Ectodermal cell (in vitro differentiated cells): ENCODE results near the gene CMTM6.

Source experiments
- H3K27ac ChIP-seq: 2 replicates; pipeline ENCODE4 v1.7.0; 2013; ENCODE audit warnings: mild to moderate bottlenecking, low read depth, low read length; ENCODE audit not compliant: insufficient read depth, poor library complexity, severe bottlenecking
- H3K27me3 ChIP-seq: 2 replicates; pipeline ENCODE4 v1.7.0; 2013; ENCODE audit warnings: mild to moderate bottlenecking, low read length; ENCODE audit not compliant: insufficient read depth, control insufficient read depth, poor library complexity, severe bottlenecking
- H3K36me3 ChIP-seq: one replicate; pipeline ENCODE4 v1.7.0; 2013; ENCODE audit warnings: low read length; ENCODE audit not compliant: control insufficient read depth, insufficient read depth
- H3K4me1 ChIP-seq: one replicate; pipeline ENCODE4 v1.7.0; 2013; ENCODE audit warnings: low read length; ENCODE audit not compliant: control insufficient read depth, insufficient read depth
- H3K4me3 ChIP-seq: 2 replicates; pipeline ENCODE4 v1.7.0; 2013; ENCODE audit warnings: low read depth, low read length, control low read depth; ENCODE audit not compliant: insufficient read depth
- H3K9me3 ChIP-seq: 2 replicates; pipeline ENCODE4 v1.7.0; 2013; ENCODE audit warnings: mild to moderate bottlenecking, low read length, moderate library complexity; ENCODE audit not compliant: control insufficient read depth
- WGBS, 2 experiments: methylation state at CpG; one replicate each; pipeline ENCODE4 v1.1.7; 2013; ENCODE audit warnings: missing lambda C conversion rate in 2 of 2; 5-methylcytosine and 5-hydroxymethylcytosine counted together

CMTM6 gene

DNA sequence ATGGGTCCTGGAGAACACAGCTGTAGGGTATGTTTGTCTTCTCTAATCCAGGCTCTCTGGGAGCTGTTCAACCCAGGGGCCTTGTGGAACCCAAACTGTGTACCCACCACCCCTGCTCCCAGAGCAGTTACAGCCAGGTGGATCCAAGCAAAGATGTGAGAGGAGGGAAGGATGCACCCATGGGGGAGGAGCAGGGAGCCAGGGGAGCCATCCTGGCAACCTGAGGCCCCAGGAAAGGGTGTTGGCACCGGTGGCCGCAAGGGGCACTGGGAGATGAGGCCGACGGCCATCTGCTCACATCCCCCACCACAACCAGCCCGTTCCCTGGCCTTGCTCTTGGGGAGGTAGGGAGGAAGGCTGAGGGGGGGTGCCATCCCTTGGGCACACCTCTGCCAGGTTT is 43.2 kb downstream of the CMTM6 start:
- Histone ChIP-seq H3K36me3 (no peaks in the 10 kb centered on the region), H3K9me3 (no peaks in the 10 kb centered on the region), H3K4me1 (peaks cover 23% of the 10 kb centered on the region), H3K27ac (no peak overlapping the region), H3K27me3 (no peaks in the 10 kb centered on the region), H3K4me3 (no peak overlapping the region)
- WGBS, 2 experiments = 85 to 100% methylated on average over 2 to 5 of the region's 5 CpGs

DNA sequence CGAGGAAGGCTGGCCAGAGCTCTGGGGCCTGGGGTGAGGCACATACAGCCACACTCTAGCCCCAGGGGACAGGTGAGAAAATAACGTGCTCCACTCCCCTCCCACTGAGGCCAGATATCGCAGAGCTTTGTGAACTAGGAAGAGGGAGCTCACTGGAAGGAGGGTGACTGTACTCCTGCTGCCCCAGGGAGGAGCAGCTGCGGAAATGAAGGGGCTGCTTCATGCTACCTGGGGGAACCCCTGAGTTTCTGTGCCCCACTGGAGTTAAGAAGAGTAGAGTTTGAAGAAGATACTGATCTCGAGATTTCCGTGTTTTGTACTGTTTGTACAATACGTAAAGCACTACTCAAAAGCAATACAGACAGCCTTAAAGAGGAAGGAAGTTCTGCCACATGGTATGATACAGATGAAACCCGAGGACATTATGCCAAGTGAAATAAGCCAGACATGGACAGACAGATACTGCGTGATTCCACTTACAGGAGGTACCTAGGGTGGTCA is 44.6 kb downstream of the CMTM6 start:
- peaks cover 23% of the 10 kb centered on the region for H3K4me1 ChIP-seq
- no peak overlapping the region for H3K4me3 ChIP-seq
- no peak overlapping the region for H3K27ac ChIP-seq
- no peaks in the 10 kb centered on the region for H3K27me3 ChIP-seq
- WGBS, 2 experiments = 88 to 91% methylated on average over 9 of the region's 9 CpGs
- no peaks in the 10 kb centered on the region for H3K36me3 ChIP-seq
- H3K9me3 ChIP-seq = no peaks in the 10 kb centered on the region

DNA sequence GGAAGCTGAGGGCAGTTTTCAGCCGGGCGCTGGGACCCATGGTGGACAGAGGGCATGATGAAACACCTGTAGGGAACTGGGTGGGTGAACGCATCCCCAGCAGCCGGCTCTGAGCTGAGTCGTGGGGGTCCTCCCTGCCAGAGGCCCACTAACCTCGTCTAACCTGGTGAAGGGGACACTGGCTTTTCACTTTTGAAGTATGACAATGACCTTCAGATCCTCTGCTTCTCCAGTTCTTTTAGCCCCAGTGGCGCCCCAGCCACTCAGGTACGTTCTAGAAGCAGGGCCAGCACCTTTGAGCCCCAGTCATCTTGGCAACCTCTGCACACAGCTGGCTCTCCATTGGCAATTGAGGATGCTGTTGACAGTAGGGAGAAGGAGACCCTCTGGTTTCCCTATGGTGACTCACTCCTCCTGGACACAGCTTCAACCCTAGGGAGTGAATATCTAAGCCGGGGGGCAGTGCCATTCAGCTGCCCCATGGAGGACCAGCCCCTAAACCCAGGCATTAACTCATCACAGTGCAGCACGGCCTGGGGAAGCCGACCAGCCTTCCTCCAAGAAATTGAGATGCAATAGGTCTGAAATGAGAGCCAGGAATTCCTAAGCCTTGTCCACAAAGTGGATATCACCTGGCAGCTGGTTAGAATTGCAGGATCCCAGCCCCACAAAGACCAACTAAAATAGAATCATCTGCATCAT is 46.1 kb downstream of the CMTM6 start:
- no peaks in the 10 kb centered on the region for H3K9me3 ChIP-seq
- WGBS, 2 experiments = 84 to 86% methylated on average over 11 of the region's 11 CpGs
- no peaks in the 10 kb centered on the region for H3K27me3 ChIP-seq
- H3K36me3 ChIP-seq = no peaks in the 10 kb centered on the region
- no peak overlapping the region for H3K4me3 ChIP-seq
- no peak overlapping the region for H3K27ac ChIP-seq
- H3K4me1 ChIP-seq = peaks cover 23% of the 10 kb centered on the region

DNA sequence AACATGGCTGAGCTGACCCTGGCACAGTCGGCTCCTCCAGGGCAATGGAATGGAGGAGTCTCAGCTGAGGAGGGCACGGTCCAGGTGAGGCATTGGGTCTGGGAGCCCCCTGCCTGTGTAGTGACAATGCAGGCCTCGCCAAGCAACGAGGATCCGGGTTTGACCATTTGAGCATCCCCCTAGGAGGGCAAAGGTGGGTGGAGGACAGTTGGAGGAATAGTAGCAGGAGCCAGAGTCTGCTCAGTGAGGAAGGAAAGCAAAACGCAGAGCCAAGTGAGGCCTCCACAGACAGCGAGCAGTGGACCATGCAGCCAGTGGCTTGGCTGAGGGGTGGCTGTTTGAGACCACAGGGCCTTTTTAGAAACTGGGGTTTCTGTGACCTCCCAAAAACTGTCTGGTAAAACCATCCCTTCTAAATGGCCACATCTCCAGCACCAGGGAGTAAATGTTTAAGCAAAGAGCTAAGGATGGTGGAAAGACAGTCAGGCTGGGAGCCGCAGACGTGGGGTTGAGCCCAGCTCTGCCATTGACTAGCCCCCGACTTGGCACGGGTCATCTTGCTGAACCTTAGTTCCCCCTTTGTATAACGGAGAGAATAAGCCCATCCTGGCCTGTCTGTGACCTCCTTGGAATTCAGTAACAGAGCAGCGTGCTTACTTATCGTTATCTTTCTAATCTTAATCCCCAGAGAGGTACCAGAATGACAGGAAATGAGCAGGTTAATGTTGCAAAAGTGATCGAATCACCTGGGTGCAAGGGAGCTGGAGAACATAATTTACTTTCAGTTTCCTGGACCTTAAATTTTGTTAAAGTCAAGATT is 46.8 kb downstream of the CMTM6 start:
- Histone ChIP-seq H3K27me3 (no peaks in the 10 kb centered on the region), H3K4me1 (peaks cover 17% of the 10 kb centered on the region), H3K4me3 (no peak overlapping the region), H3K27ac (no peak overlapping the region), H3K36me3 (no peaks in the 10 kb centered on the region), H3K9me3 (no peaks in the 10 kb centered on the region)
- 86 to 88% methylated on average over 15 of the region's 15 CpGs for WGBS, 2 experiments

DNA sequence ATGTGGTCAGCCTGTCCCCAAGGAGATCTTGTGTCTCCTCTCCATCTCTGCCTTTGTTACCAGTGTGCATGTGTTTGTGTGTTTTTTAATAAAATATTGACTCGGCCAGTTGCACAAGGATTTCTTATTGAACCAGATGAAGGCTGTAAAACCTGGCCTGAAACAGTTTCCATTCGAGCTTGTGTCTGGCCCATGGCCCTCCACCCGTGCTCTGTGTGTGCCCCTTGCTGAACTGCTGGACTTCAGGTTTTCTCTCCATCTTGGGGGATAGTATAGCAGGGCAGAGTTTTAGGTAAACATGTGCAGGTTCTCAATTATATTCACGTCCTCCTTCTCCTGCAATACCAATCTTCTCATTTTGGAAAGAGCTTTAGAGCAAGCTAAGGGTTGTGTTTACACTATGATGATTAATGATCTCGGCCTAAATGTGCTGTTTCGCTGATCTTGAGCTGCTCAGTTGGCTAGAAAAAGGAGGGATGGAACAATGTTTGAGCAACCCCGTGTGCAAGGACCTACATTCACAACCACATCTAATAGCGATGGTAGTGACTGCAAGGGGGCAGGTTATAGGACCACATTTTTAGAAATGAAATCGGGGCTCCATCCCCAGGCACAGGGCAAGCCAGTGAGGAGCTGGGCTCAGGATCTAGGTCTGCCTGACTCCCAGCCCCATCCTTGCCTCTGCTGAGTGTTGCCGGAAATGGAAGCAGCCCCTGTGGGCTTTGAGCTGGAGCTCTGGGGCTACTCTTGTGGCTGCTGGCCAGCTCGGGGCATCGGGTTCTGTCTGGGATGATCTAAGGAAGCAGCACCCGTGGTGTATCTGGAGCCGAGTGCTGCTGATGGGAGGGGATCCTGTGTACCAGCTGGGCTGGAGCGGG is 47.7 kb downstream of the CMTM6 start:
- H3K27me3 ChIP-seq = no peaks in the 10 kb centered on the region
- H3K4me1 ChIP-seq = peaks cover 8% of the 10 kb centered on the region
- no peaks in the 10 kb centered on the region for H3K9me3 ChIP-seq
- 93 to 94% methylated on average over 14 to 15 of the region's 15 CpGs for WGBS, 2 experiments
- no peak overlapping the region for H3K27ac ChIP-seq
- H3K36me3 ChIP-seq = no peaks in the 10 kb centered on the region
- H3K4me3 ChIP-seq = no peak overlapping the region

DNA sequence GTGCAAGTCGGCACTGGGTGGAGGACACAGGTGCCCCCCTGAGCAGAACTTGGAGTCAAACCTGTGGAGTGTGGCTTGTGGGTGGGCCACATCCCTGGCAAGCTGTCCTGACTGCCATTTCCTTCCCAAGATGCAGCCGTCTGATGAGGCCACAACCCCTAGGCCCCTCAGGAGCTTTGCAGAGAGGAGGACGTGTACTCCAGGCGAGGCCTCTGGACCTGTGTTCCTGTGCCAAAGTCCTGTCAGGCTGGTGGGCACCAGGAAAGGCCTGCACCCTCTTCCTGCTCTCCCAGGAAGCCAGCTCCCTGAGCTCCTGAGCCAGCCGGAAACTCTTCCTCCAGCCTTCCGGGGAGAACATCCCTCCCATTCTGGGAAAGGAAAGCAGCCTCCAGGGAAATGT is 48.5 kb downstream of the CMTM6 start:
- H3K27ac ChIP-seq = no peak overlapping the region
- H3K36me3 ChIP-seq = no peaks in the 10 kb centered on the region
- no peaks in the 10 kb centered on the region for H3K9me3 ChIP-seq
- H3K4me1 ChIP-seq = no peaks in the 10 kb centered on the region
- H3K27me3 ChIP-seq = no peaks in the 10 kb centered on the region
- no peak overlapping the region for H3K4me3 ChIP-seq
- WGBS, 2 experiments = 94% methylated on average over 6 of the region's 6 CpGs

DNA sequence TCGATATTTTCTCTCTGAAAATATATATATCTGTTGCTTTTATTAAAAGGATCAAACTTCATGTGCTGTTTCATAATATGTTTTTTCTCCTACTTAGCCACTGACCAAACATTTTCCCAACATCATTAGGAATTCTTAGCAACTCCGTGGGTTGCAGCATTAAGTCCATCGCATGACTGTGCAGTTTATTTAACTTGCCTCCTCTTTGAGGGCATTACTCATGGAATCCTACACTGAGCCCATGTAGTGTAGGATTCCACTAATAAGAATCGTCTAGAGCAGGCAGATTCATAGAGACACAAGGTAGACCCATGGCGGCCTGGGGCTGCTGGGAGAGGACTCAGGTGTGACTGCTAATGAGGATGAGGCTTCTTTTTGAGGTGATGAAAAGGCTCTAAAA is 49.3 kb downstream of the CMTM6 start:
- H3K36me3 ChIP-seq = no peaks in the 10 kb centered on the region
- no peaks in the 10 kb centered on the region for H3K27me3 ChIP-seq
- H3K4me1 ChIP-seq = no peaks in the 10 kb centered on the region
- no peak overlapping the region for H3K4me3 ChIP-seq
- no peak overlapping the region for H3K27ac ChIP-seq
- no peaks in the 10 kb centered on the region for H3K9me3 ChIP-seq
- 94 to 97% methylated on average over 4 to 5 of the region's 5 CpGs for WGBS, 2 experiments

DNA sequence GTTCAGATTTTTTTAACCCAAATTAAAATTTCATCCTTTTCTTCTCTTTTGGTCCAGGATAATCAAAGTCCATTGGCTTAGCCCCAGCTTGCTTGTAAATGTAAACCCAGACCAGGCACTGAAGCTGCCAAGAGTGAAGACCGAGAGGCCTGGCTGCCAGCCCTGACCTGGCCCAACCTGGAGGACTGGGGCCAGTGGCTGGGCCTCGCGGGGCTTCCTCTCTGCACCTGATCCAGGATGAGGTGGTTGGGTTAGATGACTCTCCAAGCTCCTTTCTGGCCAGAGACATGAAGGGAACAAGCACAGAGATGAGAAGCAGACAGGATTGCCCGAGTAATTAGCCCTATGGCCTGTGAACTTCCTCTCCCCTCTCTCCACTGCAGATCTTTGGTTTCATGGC is 50.6 kb downstream of the CMTM6 start:
- Histone ChIP-seq H3K9me3 (no peaks in the 10 kb centered on the region), H3K27me3 (no peaks in the 10 kb centered on the region), H3K36me3 (no peaks in the 10 kb centered on the region), H3K4me3 (no peak overlapping the region), H3K4me1 (no peaks in the 10 kb centered on the region), H3K27ac (no peak overlapping the region)
- WGBS, 2 experiments = 92 to 96% methylated on average over 4 of the region's 4 CpGs

DNA sequence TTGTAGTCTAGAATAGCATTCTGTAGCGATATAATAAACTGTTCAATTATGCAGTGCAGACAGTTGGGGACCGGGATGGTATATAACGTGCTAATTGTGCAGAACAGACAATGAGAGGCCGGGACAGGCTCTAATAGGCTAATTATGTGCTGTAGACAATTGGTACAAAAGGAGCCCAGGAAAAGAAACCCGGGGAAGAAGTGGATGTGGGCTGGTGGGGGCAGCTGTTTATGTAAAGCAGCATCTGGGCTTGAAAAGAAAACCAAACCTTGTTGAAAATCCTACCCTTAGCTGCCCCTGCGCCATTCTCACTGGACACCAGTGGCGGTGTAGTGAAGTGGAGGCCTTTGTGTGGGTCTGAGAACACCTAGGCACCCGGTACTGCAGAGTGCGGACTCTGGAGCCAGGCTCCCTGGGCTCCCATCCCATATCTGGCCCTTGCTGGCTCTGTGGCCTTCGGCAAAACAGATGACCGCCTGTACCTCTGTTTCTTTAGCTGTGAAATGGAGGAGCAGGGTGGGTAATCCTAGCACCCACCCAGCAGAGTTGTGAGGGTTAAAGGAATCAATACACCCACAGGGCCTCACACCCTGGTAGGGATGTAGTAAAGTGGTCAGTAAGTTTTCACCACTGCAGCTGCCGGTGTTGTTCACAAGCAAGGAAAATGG is 51.5 kb downstream of the CMTM6 start:
- no peaks in the 10 kb centered on the region for H3K36me3 ChIP-seq

More for the DNA sequence above, 51.5 kb downstream of the CMTM6 start:
- 84 to 87% methylated on average over 12 of the region's 12 CpGs for WGBS, 2 experiments
- Histone ChIP-seq H3K27me3 (no peaks in the 10 kb centered on the region), H3K9me3 (no peaks in the 10 kb centered on the region), H3K27ac (peak overlapping the region; percentile 9), H3K4me3 (no peak overlapping the region), H3K4me1 (no peaks in the 10 kb centered on the region)
